ENCODE data around the gene EHD3.

EHD3 gene

GRCh38 chr2:31199206-31199605, 34.7 kb upstream of the EHD3 start:
- Histone ChIP-seq H3K36me3 (ENCODE audit: insufficient read depth, low read length) (no peaks in the 10 kb centered on the region), H3F3A (ENCODE audit: insufficient read depth, low read length) (no peaks in the 10 kb centered on the region), H3K4me2 (ENCODE audit: low read length) (no peak overlapping the region), H3K79me2 (ENCODE audit: insufficient read depth, low read length) (no peaks in the 10 kb centered on the region), H3K4me1 (ENCODE audit: insufficient read depth, low read length, severe bottlenecking) (no peaks in the 10 kb centered on the region), H3K9me3 (ENCODE audit: low read length) (no peaks in the 10 kb centered on the region), H3K9ac (ENCODE audit: low read length) (no peak overlapping the region), H3K27ac (ENCODE audit: low read depth, low read length, poor library complexity, severe bottlenecking) (no peak overlapping the region), H3K9me2 (ENCODE audit: low read depth, low read length) (no peaks in the 10 kb centered on the region), H3K4me3 (ENCODE audit: low read depth, low read length, poor library complexity, severe bottlenecking) (no peak overlapping the region), H3K27me3 (ENCODE audit: insufficient read depth, low read length) (no peaks in the 10 kb centered on the region), H2AFZ (ENCODE audit: low read length) (no peak overlapping the region), H4K20me1 (ENCODE audit: insufficient read depth, low read length) (no peaks in the 10 kb centered on the region)
- no peak for TF ChIP-seq EZH2 (IDR thresholded peaks at IDR 0.05; ENCODE audit: borderline replicate concordance, low read length)
- TF ChIP-seq, protein P1, sequence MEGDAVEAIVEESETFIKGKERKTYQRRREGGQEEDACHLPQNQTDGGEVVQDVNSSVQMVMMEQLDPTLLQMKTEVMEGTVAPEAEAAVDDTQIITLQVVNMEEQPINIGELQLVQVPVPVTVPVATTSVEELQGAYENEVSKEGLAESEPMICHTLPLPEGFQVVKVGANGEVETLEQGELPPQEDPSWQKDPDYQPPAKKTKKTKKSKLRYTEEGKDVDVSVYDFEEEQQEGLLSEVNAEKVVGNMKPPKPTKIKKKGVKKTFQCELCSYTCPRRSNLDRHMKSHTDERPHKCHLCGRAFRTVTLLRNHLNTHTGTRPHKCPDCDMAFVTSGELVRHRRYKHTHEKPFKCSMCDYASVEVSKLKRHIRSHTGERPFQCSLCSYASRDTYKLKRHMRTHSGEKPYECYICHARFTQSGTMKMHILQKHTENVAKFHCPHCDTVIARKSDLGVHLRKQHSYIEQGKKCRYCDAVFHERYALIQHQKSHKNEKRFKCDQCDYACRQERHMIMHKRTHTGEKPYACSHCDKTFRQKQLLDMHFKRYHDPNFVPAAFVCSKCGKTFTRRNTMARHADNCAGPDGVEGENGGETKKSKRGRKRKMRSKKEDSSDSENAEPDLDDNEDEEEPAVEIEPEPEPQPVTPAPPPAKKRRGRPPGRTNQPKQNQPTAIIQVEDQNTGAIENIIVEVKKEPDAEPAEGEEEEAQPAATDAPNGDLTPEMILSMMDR (IDR thresholded peaks at IDR 0.05; ENCODE audit: low read length) = no peak

- Histone ChIP-seq H3K9me3 (ENCODE audit: low read length) (no peaks in the 10 kb centered on the region), H3K27me3 (ENCODE audit: insufficient read depth, low read length) (no peaks in the 10 kb centered on the region), H3K79me2 (ENCODE audit: insufficient read depth, low read length) (no peaks in the 10 kb centered on the region), H3K9me2 (ENCODE audit: low read depth, low read length) (no peaks in the 10 kb centered on the region), H3K9ac (ENCODE audit: low read length) (no peak overlapping the region), H3K27ac (ENCODE audit: low read depth, low read length, poor library complexity, severe bottlenecking) (no peak overlapping the region), H3F3A (ENCODE audit: insufficient read depth, low read length) (no peaks in the 10 kb centered on the region), H4K20me1 (ENCODE audit: insufficient read depth, low read length) (no peaks in the 10 kb centered on the region), H3K4me2 (ENCODE audit: low read length) (no peak overlapping the region), H2AFZ (ENCODE audit: low read length) (no peak overlapping the region), H3K36me3 (ENCODE audit: insufficient read depth, low read length) (no peaks in the 10 kb centered on the region), H3K4me1 (ENCODE audit: insufficient read depth, low read length, severe bottlenecking) (no peaks in the 10 kb centered on the region), H3K4me3 (ENCODE audit: low read depth, low read length, poor library complexity, severe bottlenecking) (no peak overlapping the region)
- TF ChIP-seq, protein P1 (IDR thresholded peaks at IDR 0.05; ENCODE audit: low read length) = no peak
- no peak for TF ChIP-seq EZH2 (IDR thresholded peaks at IDR 0.05; ENCODE audit: borderline replicate concordance, low read length)
These were observed 33.0 kb upstream of the EHD3 start for GRCh38 chr2:31200972-31201371.

DNA sequence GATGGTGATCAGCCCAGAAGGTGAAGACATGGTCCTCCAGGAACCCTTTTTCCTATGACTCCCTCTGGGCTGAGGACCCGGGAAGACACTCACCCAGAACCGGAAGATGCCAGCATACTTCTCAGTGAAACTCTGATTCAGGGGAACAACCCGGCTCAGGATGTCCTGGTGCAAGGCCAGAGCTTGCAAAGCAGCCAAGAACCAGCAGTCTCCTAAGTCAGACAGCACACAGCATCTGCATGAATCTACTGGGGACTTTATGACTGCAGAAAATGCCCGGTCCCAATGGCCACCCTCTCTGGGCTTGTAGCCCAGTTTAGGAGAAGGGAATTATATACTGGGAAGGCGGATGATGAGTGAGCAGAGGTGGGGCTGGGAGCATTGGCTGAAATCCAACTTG, 31.9 kb upstream of the EHD3 start:
- Histone ChIP-seq H4K20me1 (ENCODE audit: insufficient read depth, low read length) (no peaks in the 10 kb centered on the region), H3K27ac (ENCODE audit: low read depth, low read length, poor library complexity, severe bottlenecking) (no peak overlapping the region), H3K9me3 (ENCODE audit: low read length) (no peaks in the 10 kb centered on the region), H3K4me1 (ENCODE audit: insufficient read depth, low read length, severe bottlenecking) (no peaks in the 10 kb centered on the region), H3K27me3 (ENCODE audit: insufficient read depth, low read length) (no peaks in the 10 kb centered on the region), H3K4me2 (ENCODE audit: low read length) (no peak overlapping the region), H2AFZ (ENCODE audit: low read length) (no peak overlapping the region), H3K79me2 (ENCODE audit: insufficient read depth, low read length) (no peaks in the 10 kb centered on the region), H3F3A (ENCODE audit: insufficient read depth, low read length) (no peaks in the 10 kb centered on the region), H3K36me3 (ENCODE audit: insufficient read depth, low read length) (no peaks in the 10 kb centered on the region), H3K9me2 (ENCODE audit: low read depth, low read length) (no peaks in the 10 kb centered on the region), H3K4me3 (ENCODE audit: low read depth, low read length, poor library complexity, severe bottlenecking) (no peak overlapping the region), H3K9ac (ENCODE audit: low read length) (no peak overlapping the region)
- no peak for TF ChIP-seq EZH2 (IDR thresholded peaks at IDR 0.05; ENCODE audit: borderline replicate concordance, low read length)
- TF ChIP-seq, protein P1 (IDR thresholded peaks at IDR 0.05; ENCODE audit: low read length) = no peak

All from OCI-LY1 (cell line).